GM23338 (cell line): ENCODE results near the gene ZNF148. TPM values are rescaled to one million over a fixed set of nuclear protein-coding genes. Genes with fewer than 3 reads are reported as not detected.

Source experiments
- ATAC-seq: fragments of 200-7000 bp; cut with Tn5 transposase; 3 replicates; pipeline ENCODE4 v1.9.1; 2020
- DNase-seq: peaks from one replicate; pipeline ENCODE4 v3.0.0-alpha.2; 2015; ENCODE audit warnings: low spot score
- H2AFZ ChIP-seq: fragments of 200-600 bp; sonication (generic); 2 replicates; pipeline ENCODE4 v1.8.0; 2016; ENCODE audit warnings: antibody characterized with exemption, mild to moderate bottlenecking, moderate library complexity
- H3F3A ChIP-seq: fragments of 200-600 bp; sonication (generic); replicated peaks from 2 replicates; pipeline ENCODE4 v1.8.0; 2017; ENCODE audit warnings: antibody characterized with exemption, mixed run types, low read depth
- H3K27ac ChIP-seq: fragments of 200-600 bp; sonication (generic); 2 replicates; pipeline ENCODE4 v1.6.1; 2016; ENCODE audit warnings: low read depth
- H3K27me3 ChIP-seq: fragments of 200-600 bp; sonication (generic); 2 replicates; pipeline ENCODE4 v1.8.0; 2016; ENCODE audit warnings: mild to moderate bottlenecking, mixed run types, moderate library complexity; ENCODE audit not compliant: insufficient read depth
- H3K36me3 ChIP-seq: fragments of 200-600 bp; sonication (generic); 2 replicates; pipeline ENCODE4 v1.8.0; 2016; ENCODE audit warnings: mild to moderate bottlenecking; ENCODE audit not compliant: insufficient read depth
- H3K4me1 ChIP-seq: fragments of 200-600 bp; sonication (generic); 2 replicates; pipeline ENCODE4 v1.8.0; 2016; ENCODE audit warnings: mild to moderate bottlenecking, moderate library complexity; ENCODE audit not compliant: insufficient read depth
- H3K4me2 ChIP-seq: fragments of 200-600 bp; sonication (generic); 2 replicates; pipeline ENCODE4 v1.7.1; 2017; ENCODE audit warnings: mixed run types
- H3K4me3 ChIP-seq: fragments of 200-600 bp; sonication (generic); 2 replicates; pipeline ENCODE4 v1.6.1; 2016; ENCODE audit warnings: mixed run types
- H3K79me2 ChIP-seq: fragments of 200-600 bp; sonication (generic); replicated peaks from 2 replicates; pipeline ENCODE4 v1.8.0; 2017; ENCODE audit warnings: mild to moderate bottlenecking; ENCODE audit not compliant: insufficient read depth
- H3K9me2 ChIP-seq: fragments of 200-600 bp; sonication (generic); 2 replicates; pipeline ENCODE4 v1.8.0; 2017; ENCODE audit not compliant: insufficient read depth
- H4K20me1 ChIP-seq: fragments of 200-600 bp; sonication (generic); replicated peaks from 2 replicates; pipeline ENCODE4 v1.8.0; 2017; ENCODE audit warnings: mild to moderate bottlenecking; ENCODE audit not compliant: insufficient read depth
- H3K27ac Mint-ChIP-seq: 2 replicates; pipeline ENCODE4 v1.8.0; 2020; ENCODE audit warnings: inconsistent platforms, mild to moderate bottlenecking, moderate library complexity, mixed read lengths
- H3K27me3 Mint-ChIP-seq: 3 replicates; pipeline ENCODE4 v1.8.0; 2022; ENCODE audit warnings: low read depth, mild to moderate bottlenecking, moderate library complexity, mixed read lengths, inconsistent platforms; ENCODE audit not compliant: insufficient read depth, poor library complexity
- H3K36me3 Mint-ChIP-seq: 3 replicates; pipeline ENCODE4 v1.8.0; 2021; ENCODE audit warnings: low read depth, mild to moderate bottlenecking, inconsistent platforms, moderate library complexity, mixed read lengths
- H3K4me1 Mint-ChIP-seq: 3 replicates; pipeline ENCODE4 v1.8.0; 2020; ENCODE audit warnings: mild to moderate bottlenecking, inconsistent platforms, mixed read lengths
- H3K4me3 Mint-ChIP-seq: 3 replicates; pipeline ENCODE4 v1.8.0; 2021; ENCODE audit warnings: moderate library complexity, mild to moderate bottlenecking, inconsistent platforms, mixed read lengths
- H3K9me3 Mint-ChIP-seq: 3 replicates; pipeline ENCODE4 v1.8.0; 2020; ENCODE audit warnings: moderate library complexity, mild to moderate bottlenecking, inconsistent platforms, mixed read lengths
- CREB1 ChIP-seq: fragments of 250-450 bp; sonication (Bioruptor Pico); IDR thresholded peaks from 2 replicates; pipeline ENCODE4 v1.5.0; 2020; ENCODE audit warnings: low read depth, mild to moderate bottlenecking, moderate library complexity
- EZH2 ChIP-seq: fragments of 200-600 bp; sonication (generic); IDR thresholded peaks from one replicate; pipeline ENCODE4 v1.8.0; 2017; ENCODE audit warnings: antibody characterized with exemption, mild to moderate bottlenecking, low read depth; ENCODE audit not compliant: unreplicated experiment
- JUNB ChIP-seq: IDR thresholded peaks from one replicate; pipeline ENCODE4 v1.6.1; 2016; ENCODE audit warnings: antibody characterized with exemption; ENCODE audit not compliant: unreplicated experiment
- POLR2AphosphoS5 ChIP-seq: IDR thresholded peaks from 2 replicates; pipeline ENCODE4 v1.6.1; 2016; ENCODE audit warnings: antibody characterized with exemption, low read depth
- REST ChIP-seq: IDR thresholded peaks from one replicate; pipeline ENCODE4 v1.6.1; 2018; ENCODE audit warnings: antibody characterized with exemption; ENCODE audit not compliant: unreplicated experiment
- STAT1 ChIP-seq: IDR thresholded peaks from one replicate; pipeline ENCODE4 v1.6.1; 2016; ENCODE audit warnings: antibody characterized with exemption; ENCODE audit not compliant: unreplicated experiment
- ZNF331 ChIP-seq: fragments of 250-450 bp; sonication (Bioruptor Pico); IDR thresholded peaks from 2 replicates; pipeline ENCODE4 v1.5.0; 2020; ENCODE audit warnings: low read depth, mild to moderate bottlenecking, moderate library complexity
- polyA plus RNA-seq: library from polyadenylated mRNA; unstranded; fragments of >200 nt; fragmentation: Nextera tagmentation; extraction: Ambion mirVana; gene quantifications from 2 replicates; pipeline ENCODE4 v1.2.1, GENCODE V29; 2016
- total RNA-seq: library from RNA; depleted of rRNA; stranded (reverse); fragments of >200 nt; shearing (Covaris generic); gene quantifications from 2 replicates; pipeline ENCODE4 v1.2.3, GENCODE V29; 2014
- TF ChIP-seq, protein P1 (sequence below): fragments of 250-450 bp; sonication (Bioruptor Pico); IDR thresholded peaks from 2 replicates; pipeline ENCODE4 v1.5.0; 2020; ENCODE audit warnings: mild to moderate bottlenecking, moderate library complexity

The ZNF148 gene
- total and polyA plus RNA-seq, 2 experiments from 2014 or later: 13.9 to 16.9 TPM

GRCh38 chr3:125294411-125294810 lies 80.7 kb downstream of the ZNF148 start (continued):
- TF ChIP-seq, protein P1, sequence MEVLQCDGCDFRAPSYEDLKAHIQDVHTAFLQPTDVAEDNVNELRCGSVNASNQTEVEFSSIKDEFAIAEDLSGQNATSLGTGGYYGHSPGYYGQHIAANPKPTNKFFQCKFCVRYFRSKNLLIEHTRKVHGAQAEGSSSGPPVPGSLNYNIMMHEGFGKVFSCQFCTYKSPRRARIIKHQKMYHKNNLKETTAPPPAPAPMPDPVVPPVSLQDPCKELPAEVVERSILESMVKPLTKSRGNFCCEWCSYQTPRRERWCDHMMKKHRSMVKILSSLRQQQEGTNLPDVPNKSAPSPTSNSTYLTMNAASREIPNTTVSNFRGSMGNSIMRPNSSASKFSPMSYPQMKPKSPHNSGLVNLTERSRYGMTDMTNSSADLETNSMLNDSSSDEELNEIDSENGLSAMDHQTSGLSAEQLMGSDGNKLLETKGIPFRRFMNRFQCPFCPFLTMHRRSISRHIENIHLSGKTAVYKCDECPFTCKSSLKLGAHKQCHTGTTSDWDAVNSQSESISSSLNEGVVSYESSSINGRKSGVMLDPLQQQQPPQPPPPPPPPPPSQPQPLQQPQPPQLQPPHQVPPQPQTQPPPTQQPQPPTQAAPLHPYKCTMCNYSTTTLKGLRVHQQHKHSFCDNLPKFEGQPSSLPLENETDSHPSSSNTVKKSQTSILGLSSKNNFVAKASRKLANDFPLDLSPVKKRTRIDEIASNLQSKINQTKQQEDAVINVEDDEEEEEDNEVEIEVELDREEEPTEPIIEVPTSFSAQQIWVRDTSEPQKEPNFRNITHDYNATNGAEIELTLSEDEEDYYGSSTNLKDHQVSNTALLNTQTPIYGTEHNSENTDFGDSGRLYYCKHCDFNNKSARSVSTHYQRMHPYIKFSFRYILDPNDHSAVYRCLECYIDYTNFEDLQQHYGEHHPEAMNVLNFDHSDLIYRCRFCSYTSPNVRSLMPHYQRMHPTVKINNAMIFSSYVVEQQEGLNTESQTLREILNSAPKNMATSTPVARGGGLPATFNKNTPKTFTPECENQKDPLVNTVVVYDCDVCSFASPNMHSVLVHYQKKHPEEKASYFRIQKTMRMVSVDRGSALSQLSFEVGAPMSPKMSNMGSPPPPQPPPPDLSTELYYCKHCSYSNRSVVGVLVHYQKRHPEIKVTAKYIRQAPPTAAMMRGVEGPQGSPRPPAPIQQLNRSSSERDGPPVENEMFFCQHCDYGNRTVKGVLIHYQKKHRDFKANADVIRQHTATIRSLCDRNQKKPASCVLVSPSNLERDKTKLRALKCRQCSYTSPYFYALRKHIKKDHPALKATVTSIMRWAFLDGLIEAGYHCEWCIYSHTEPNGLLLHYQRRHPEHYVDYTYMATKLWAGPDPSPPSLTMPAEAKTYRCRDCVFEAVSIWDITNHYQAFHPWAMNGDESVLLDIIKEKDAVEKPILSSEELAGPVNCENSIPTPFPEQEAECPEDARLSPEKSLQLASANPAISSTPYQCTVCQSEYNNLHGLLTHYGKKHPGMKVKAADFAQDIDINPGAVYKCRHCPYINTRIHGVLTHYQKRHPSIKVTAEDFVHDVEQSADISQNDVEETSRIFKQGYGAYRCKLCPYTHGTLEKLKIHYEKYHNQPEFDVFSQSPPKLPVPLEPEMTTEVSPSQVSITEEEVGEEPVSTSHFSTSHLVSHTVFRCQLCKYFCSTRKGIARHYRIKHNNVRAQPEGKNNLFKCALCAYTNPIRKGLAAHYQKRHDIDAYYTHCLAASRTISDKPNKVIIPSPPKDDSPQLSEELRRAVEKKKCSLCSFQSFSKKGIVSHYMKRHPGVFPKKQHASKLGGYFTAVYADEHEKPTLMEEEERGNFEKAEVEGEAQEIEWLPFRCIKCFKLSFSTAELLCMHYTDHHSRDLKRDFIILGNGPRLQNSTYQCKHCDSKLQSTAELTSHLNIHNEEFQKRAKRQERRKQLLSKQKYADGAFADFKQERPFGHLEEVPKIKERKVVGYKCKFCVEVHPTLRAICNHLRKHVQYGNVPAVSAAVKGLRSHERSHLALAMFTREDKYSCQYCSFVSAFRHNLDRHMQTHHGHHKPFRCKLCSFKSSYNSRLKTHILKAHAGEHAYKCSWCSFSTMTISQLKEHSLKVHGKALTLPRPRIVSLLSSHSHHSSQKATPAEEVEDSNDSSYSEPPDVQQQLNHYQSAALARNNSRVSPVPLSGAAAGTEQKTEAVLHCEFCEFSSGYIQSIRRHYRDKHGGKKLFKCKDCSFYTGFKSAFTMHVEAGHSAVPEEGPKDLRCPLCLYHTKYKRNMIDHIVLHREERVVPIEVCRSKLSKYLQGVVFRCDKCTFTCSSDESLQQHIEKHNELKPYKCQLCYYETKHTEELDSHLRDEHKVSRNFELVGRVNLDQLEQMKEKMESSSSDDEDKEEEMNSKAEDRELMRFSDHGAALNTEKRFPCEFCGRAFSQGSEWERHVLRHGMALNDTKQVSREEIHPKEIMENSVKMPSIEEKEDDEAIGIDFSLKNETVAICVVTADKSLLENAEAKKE: no peak
- TF ChIP-seq EZH2 (no peak), JUNB (no peak), POLR2AphosphoS5 (no peak)

DNA sequence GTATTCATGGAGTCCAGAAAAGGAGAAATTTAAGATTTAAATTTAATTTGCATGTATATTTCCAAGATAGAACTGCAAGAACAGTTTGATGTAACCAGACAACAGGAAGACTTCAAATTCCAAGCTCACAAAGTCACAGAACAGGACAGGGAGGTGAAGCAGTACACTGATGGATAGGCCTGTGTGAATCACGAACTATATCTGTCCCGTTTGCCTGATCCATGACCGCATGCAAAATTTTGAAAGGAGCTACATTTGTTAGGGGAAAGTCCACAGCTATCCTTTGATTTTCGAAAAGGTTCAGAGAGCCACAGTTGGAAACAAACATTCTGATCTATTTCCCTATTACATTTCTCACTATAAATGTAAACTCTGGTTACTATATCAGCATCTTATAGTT lies 83.1 kb downstream of the ZNF148 start:
- no peak overlapping the region for H2AFZ ChIP-seq
- no peaks in the 10 kb centered on the region for H3K27me3 ChIP-seq
- no peak overlapping the region for H3K27ac Mint-ChIP-seq
- no peaks in the 10 kb centered on the region for H3K4me1 Mint-ChIP-seq
- H3K36me3 ChIP-seq: no peaks in the 10 kb centered on the region
- H3K36me3 Mint-ChIP-seq: peaks cover 5% of the 10 kb centered on the region; the same call in 1 of the 3 replicates
- H4K20me1 ChIP-seq: no peaks in the 10 kb centered on the region
- peaks cover 5% of the 10 kb centered on the region; the same call in 1 of the 2 replicates for H3K79me2 ChIP-seq
- H3K9me2 ChIP-seq: no peaks in the 10 kb centered on the region
- DNase-seq (no peak), ATAC-seq (no peak)
- H3K4me2 ChIP-seq: no peak overlapping the region
- no peaks in the 10 kb centered on the region for H3K4me1 ChIP-seq
- no peak overlapping the region for H3K4me3 Mint-ChIP-seq
- H3K27me3 Mint-ChIP-seq: no peaks in the 10 kb centered on the region
- H3K27ac ChIP-seq: no peak overlapping the region
- H3K4me3 ChIP-seq: no peak overlapping the region
- no peaks in the 10 kb centered on the region for H3F3A ChIP-seq
- no peaks in the 10 kb centered on the region for H3K9me3 Mint-ChIP-seq
- TF ChIP-seq REST (no peak), JUNB (no peak), CREB1 (CRISPR knock-in tag) (no peak), STAT1 (no peak), ZNF331 (CRISPR knock-in tag) (no peak)
